ENCODE measurements around the gene ANKLE1. TPM values are rescaled to one million over a fixed set of nuclear protein-coding genes. Genes with fewer than 3 reads are reported as not detected.

Gene ANKLE1
- total RNA-seq, 2 donors from 2014 or later: 0.27 to 0.44 TPM

GRCh38 chr19:17249887-17250548 lies 31.7 kb upstream of the ANKLE1 start:
- no peaks in the 10 kb centered on the region for H3K36me3 ChIP-seq
- no peaks in the 10 kb centered on the region for H3K27me3 ChIP-seq
- H3K4me1 ChIP-seq: peaks cover 23% of the 10 kb centered on the region
- peak overlapping the region; percentile 93 for H3K27ac ChIP-seq
- peak overlapping the region in 1 of 2 donors; percentile 26 for H3K9ac ChIP-seq (ENCODE audit: low read depth in 2 of 2, low read length in 2 of 2)
- DNase-seq: no peak
- intact Hi-C loops (cut with DNase I): no loop called here
- TF ChIP-seq CTCF (IDR thresholded peaks at IDR 0.05): no peak
- no peaks in the 10 kb centered on the region for H3K9me3 ChIP-seq
- H3K4me3 ChIP-seq: no peak overlapping the region

- DNase-seq: no peak
- intact Hi-C loops (cut with DNase I): no loop called here
- no peaks in the 10 kb centered on the region for H3K36me3 ChIP-seq
- no peak for TF ChIP-seq CTCF (IDR thresholded peaks at IDR 0.05)
- H3K27me3 ChIP-seq: no peaks in the 10 kb centered on the region
- no peak overlapping the region for H3K4me3 ChIP-seq
- no peaks in the 10 kb centered on the region for H3K4me1 ChIP-seq
- H3K9ac ChIP-seq (ENCODE audit: low read depth in 2 of 2, low read length in 2 of 2): no peak overlapping the region
- H3K9me3 ChIP-seq: no peaks in the 10 kb centered on the region
- no peak overlapping the region for H3K27ac ChIP-seq
Measured at GRCh38 chr19:17254636-17255035, 27.1 kb upstream of the ANKLE1 start.

- H3K4me3 ChIP-seq: no peak overlapping the region
- TF ChIP-seq CTCF (IDR thresholded peaks at IDR 0.05): no peak
- H3K4me1 ChIP-seq: no peaks in the 10 kb centered on the region
- H3K27me3 ChIP-seq: no peaks in the 10 kb centered on the region
- no peaks in the 10 kb centered on the region for H3K9me3 ChIP-seq
- no peak for DNase-seq
- H3K9ac ChIP-seq (ENCODE audit: low read depth in 2 of 2, low read length in 2 of 2): no peak overlapping the region
- no peak overlapping the region for H3K27ac ChIP-seq
- intact Hi-C loops (cut with DNase I): no loop called here
- H3K36me3 ChIP-seq: no peaks in the 10 kb centered on the region
Measured at GRCh38 chr19:17255150-17255621, 26.5 kb upstream of the ANKLE1 start.

GRCh38 chr19:17256130-17256529 lies 25.6 kb upstream of the ANKLE1 start:
- intact Hi-C loops (cut with DNase I): no loop called here
- no peaks in the 10 kb centered on the region for H3K36me3 ChIP-seq
- H3K27ac ChIP-seq: no peak overlapping the region
- H3K4me1 ChIP-seq: peaks cover 3% of the 10 kb centered on the region
- no peak overlapping the region for H3K9ac ChIP-seq (ENCODE audit: low read depth in 2 of 2, low read length in 2 of 2)
- H3K27me3 ChIP-seq: no peaks in the 10 kb centered on the region
- no peak overlapping the region for H3K4me3 ChIP-seq
- H3K9me3 ChIP-seq: no peaks in the 10 kb centered on the region
- DNase-seq: no peak
- TF ChIP-seq CTCF (IDR thresholded peaks at IDR 0.05): no peak

GRCh38 chr19:17259118-17259780 lies 22.5 kb upstream of the ANKLE1 start:
- no peak overlapping the region for H3K9ac ChIP-seq (ENCODE audit: low read depth in 2 of 2, low read length in 2 of 2)
- no peak overlapping the region for H3K4me3 ChIP-seq
- peaks cover 3% of the 10 kb centered on the region for H3K4me1 ChIP-seq
- no peak overlapping the region for H3K27ac ChIP-seq
- intact Hi-C loops (cut with DNase I): no loop called here
- no peaks in the 10 kb centered on the region for H3K9me3 ChIP-seq
- TF ChIP-seq CTCF (IDR thresholded peaks at IDR 0.05): no peak
- no peaks in the 10 kb centered on the region for H3K36me3 ChIP-seq
- no peak for DNase-seq
- H3K27me3 ChIP-seq: no peaks in the 10 kb centered on the region
